HG03095 (cell line): ENCODE data around the gene THRB.

Experiments used
- ATAC-seq: cut with Tn5 transposase; IDR thresholded peaks from one replicate; pipeline ENCODE4 v1.9.1; 2021; ENCODE audit warnings: moderate library complexity; ENCODE audit not compliant: unreplicated experiment

THRB gene

DNA sequence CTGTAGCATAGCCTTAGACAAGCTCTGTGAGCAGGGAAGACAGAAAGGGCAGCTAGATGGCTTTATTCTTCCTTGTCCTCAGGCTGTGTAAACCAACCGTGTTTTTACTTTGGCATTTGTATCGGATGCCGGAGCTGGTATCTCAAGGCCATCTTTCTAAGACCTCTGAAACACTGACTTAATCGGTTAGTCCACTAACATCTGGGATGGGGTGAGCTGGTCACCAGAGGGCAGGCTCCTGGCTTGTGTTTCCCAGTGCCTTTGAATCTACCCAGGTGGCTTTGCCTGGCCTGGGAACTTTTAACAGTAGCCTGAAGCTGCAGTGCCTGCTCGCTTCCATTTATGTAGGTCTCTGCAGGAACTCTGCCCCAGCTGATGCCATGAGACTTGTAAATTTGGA is 296.8 kb downstream of the THRB start:
- no peak for ATAC-seq

DNA sequence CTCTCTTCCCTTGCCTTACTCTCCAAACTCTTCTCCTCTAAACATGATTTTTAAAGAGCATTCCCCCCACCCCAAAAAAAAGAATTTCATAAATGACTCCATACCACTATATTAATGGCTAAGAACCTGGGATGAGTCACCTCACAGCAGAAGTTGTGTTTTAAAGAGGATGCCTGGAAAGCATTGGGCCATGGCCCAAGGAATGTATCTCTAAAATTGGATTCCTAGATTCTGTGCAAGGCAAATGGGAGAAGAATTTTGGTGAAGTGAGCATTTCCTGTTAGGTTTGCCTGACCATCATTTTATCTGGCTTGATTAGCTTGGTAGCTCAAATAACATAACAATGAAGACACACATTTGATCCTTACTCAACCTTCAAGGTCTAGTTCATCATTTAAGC is 298.1 kb downstream of the THRB start:
- no peak for ATAC-seq

DNA sequence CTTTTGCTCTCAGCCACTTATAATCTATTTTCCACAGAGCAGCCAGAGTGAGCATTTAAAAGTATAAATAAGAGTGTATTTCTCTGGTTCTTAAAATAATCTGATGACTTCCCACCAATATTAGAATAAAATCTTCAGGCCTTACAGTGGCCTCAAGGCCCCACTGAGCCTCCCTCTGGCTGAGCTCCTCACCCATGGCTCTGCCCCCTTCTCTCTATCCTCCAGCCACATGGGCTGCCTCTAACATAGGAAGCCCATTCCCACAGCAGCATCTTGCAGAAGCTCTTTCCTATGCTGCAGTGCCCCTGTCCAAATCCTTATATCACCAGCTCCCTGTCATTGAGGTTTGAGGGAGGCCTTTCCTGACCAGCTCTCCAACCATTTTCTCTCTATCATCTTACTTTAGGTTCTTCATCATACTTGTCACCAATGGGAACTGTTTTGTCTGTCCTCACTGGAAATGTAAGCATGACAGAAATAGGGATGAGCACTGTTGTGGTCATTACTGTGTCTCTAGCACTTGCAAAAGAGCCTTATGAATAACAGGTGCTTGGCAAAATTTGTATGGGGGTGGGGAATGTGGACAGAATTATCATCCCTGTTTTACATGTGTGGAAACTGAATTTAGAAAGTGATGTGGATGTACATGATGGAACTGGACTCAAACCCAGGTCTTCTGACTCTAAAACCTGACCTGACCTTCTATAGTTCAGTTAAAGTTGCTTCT is 299.0 kb downstream of the THRB start:
- no peak for ATAC-seq

DNA sequence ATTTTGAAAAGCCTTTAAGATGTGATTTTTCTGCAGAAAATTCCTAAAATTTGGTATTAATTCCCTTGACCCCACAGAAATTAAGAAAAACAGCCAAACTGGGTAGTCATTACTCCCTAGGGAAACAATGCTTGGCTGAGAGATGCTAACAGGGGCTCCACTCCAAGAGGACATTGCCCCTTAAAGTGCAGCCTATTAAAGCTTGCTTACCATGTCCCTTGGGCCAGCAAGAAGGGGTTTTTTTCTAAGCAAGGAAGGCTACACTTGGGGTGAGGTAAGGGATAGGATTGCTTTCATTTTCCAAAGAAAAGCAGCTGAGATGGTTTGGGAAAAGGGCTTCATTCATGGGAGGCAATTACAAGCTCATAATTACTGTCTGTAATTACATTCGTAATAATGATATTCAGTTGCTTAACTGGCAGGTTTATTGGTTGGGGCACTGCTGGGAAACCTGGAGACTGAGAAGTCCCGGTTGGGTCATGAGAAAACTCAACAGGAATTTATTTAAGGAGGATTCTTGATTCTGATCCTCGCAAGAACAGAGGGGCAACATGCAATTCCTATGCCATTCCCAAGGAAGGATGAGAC is 302.1 kb downstream of the THRB start:
- ATAC-seq: no peak

DNA sequence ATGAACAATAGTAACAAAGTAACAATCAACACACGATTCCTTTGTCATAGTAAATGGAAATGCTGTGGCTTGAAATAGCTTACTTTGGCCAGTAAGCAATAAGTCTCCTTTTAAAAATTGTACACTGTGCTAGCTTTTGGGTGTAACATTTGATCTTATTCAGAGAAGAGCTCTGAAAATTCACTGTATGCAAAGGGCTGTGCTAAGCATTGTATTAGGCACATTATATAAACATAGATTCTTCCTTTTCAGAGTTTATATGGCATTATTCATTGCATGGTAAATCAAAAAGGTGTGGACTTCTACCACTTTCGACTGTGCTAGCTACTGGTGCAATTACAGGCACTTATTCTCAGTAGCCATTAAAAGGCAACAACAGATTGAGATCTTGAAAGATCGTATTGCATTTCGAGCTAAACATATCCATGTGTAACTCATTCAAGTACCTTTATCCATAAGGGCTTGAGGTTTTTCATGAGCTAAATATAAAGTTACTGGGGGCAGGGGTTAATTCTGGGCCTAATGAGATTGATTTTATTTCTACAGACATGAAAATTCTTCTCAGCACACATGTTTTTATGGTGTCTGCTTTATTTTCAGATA is 302.7 kb downstream of the THRB start:
- no peak for ATAC-seq

DNA sequence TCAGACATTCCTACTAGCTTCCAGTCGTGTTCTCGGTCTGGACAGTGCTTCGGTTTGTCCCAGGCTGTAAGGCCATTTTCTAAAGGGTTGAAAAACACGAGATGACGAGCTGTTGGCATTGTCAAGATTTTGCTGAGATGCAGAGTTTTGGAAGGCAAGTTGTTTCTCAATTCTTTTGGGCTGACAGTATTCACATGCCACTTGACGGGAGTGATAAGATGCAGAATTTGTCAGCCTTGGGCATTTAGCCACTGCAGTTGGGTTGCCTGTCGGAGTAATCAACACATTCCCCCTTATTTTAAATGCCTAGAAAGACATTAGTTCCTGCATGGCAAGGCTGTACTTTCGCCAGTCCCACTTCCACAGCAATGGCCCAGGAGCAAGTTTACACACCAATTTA is 304.4 kb downstream of the THRB start:
- no peak for ATAC-seq

DNA sequence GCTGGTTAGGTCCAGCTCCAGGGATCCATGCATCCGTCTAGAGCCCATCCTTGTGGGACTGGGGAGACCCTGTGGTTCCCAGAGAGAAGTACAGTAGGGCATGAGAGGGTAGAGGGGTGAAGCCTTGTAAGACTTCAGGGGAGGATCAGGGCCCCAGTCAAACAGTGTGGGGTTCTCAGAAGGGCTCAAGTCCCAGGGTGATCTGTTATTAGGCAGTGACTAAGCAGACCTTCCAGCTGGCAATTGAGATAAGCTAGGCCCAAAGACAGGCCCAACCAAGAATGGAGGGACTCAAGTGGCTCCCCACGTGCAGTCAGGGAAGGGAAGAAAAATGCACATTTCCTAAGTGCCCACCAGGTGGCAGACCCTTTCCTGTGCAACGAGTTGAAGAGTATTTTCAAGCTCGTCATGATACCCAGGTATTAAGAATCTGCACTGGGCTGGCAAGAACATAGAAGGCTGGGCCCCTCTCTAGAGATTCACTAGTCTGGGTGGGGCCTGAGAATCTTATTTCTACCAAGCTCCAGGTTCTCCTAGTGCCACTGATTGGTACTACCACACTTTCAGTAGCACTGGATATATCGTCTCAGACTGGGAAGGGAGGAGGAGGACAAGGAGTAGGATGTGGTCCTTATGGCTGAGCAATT is 308.8 kb downstream of the THRB start:
- ATAC-seq: peak; percentile 83

DNA sequence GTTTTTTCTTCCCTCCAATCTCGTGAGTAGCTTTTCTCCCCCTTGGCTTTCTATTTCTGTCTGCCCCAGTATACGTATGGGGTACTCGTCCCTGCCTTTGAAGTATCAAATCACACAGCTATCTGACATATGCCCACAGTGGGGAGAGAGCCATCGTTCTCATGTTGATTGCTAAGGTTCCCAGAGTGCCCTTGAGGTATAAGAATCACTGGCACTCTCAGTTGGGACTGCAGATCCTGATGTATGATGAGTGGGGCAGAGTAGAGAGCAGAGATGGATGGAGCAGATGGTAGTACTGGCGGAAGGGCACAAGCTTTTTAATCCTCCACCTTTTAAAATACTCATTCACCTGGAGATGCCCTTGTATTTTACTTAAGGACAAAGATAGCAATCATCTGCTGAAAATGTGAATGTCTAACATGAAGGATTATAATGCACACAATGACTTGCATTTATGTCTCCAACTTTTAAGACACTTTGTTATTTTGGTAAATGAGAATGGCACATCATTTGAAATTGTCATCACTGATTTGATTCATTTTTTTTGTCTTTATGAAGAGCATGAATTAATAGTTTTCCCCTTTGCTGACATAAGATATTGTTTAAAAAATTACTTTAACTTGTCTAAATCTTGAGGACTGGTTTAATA is 310.0 kb downstream of the THRB start:
- no peak for ATAC-seq

DNA sequence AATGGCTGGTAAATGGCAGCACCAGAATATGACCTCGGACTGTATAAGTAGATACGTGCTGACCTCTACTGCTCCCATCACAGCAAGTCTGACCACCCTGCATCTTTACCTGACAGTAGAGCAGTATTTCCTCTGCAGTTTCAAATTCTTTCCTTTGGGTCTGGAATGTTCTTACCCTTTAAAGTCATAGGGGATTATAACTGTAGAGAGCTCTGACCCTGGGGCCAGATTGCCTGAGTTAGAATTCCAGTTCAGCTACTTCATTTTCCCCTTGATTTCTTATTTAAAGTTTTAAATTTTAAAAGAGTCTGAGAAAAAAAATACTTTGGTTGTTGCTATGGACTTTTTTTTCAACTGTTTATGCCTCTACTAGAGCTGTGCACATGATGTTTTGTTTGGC is 311.9 kb downstream of the THRB start:
- ATAC-seq: no peak

DNA sequence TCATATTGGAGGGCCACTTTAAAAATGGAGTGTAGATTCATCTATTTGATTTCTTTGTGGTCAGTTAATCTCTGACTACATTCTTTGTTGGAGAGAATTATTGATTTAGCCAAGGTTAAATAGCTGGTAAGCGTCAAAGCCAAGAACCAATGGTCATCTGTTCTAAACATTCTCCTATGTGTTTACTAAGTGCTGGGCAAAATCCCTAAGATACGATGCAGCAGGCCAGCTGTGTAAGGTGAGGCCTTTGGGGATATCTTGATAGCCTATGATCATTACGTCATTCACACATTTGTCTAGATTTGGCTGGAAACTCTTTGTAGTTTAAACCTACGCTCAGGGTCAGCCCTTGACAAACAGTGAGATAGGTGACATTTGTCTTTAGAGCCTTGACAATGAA is 313.4 kb downstream of the THRB start:
- no peak for ATAC-seq

DNA sequence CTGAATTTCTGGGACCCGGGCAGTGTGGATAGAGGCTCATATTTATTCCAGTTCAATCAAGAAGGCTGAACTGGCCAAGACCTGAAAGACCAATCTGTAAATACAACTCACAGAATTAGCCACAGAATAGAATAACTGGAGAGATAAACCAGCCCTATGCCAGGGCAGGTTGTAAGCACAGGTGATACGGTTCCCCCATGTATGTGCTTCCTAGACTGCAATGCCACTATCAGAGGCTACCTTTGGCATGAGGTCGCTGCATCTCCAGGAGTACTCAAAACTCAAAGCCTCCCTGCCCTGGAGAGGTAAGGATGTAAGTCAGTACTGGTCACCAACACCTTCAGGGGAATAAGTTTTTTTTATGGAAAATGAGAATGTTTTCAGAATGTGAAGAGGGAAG is 314.0 kb downstream of the THRB start:
- no peak for ATAC-seq

DNA sequence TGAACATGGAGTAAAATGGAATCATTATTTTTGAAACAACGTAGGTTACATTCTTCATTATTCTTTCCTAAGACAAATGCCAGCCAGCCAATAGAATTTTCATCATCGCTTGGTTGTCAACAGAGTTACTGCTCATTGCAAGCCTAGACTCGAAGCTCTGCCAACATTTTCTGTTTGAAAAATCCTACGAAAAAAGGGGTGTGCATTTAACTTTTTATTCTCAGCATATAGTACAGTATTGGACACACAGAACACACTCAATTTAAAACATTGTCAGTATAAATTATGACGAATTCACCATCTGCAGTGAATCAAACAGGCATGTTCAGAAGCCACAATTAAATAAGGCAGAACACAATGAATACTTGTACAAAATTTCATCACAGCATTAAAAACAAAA is 317.4 kb downstream of the THRB start:
- no peak for ATAC-seq

DNA sequence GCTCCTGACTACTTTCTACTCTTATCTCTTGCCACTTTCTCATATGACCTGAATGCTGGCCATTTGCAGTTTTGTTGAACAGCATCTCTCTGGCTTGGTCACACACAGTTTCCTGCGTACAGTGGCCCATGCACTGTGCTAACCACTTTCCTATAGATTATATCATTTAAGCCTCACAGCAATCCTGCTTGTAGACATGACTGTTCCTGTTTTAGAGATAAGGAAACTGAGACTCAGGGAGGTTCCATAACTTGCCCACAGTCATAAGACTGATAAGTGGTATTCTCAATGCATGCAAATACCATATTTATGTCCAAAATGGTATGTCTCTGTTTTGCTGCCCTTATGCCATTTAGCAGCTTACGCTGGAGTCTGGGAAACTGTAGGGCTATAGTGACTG is 320.0 kb downstream of the THRB start:
- no peak for ATAC-seq

DNA sequence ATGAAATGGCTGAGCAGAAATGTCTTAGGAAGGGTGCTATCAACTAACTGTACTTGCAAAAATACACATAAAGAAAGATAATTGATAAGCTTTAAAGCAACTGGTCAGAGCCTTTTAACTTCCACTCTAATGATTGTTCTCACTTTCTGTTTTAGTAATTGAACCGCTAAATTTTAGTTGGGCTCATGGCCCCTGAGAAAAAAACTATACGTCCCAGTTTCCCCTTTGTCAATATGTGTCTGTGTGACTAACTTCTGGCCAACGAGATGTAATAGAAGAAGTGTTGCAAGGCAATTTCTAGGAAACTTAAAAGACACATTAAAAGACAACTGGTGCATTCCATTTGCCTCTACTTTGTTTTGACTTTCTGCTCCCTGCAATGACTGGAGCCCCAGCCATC is 325.7 kb downstream of the THRB start:
- no peak for ATAC-seq

DNA sequence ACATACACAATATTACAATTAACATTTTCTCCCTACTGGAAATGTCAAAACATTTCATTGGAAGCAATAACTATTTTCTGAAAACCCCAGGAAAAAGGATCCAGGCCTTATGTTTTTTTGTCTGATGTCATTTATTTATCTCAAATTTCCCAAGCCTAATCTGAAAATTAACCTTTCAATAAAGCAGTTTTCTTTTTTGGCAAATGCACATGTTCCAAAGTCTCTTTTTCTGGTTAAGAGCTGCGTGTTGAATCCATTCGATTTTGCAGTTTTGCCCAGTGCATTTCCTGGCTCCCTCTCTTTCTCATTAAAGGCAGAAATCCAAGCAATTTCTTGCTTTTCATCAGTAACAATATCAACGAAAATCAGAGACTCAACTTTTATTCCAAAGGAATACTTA is 327.2 kb downstream of the THRB start:
- no peak for ATAC-seq

DNA sequence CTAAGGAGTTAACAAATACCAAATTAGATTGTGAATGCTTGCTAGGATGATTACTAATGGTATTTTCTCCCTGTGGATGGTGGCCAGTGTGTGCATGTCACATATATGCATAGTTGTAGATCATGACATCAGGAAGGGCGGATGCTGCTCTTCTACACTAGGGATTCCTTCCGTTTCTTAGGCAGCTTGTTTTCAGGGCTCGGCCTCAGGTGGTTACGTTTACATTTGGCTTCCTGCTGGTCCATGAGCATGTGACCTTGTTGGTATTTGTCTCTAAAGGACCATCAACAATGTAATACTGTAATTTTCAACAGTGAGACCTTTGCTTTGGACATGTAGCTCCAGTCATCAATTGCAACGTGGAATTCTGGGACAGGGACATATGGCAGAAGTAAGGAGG is 328.1 kb downstream of the THRB start:
- ATAC-seq: no peak

DNA sequence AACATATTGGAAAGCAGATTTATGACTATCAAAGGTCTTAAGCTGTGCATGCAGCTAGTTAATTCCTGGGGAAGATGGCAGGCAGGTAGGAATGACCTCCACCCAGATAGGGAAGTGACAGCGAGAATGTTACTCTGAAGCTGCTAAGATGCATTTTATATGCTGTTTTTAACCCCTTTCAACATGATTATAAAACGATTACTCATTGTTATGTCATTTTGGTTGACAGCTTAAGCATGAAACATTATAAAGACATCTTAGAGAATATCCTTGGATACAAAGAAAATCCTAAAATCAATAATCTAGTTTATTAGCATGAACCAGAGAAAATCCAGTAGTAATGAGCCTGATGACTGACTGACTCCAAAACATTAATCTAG is 329.1 kb downstream of the THRB start:
- no peak for ATAC-seq

DNA sequence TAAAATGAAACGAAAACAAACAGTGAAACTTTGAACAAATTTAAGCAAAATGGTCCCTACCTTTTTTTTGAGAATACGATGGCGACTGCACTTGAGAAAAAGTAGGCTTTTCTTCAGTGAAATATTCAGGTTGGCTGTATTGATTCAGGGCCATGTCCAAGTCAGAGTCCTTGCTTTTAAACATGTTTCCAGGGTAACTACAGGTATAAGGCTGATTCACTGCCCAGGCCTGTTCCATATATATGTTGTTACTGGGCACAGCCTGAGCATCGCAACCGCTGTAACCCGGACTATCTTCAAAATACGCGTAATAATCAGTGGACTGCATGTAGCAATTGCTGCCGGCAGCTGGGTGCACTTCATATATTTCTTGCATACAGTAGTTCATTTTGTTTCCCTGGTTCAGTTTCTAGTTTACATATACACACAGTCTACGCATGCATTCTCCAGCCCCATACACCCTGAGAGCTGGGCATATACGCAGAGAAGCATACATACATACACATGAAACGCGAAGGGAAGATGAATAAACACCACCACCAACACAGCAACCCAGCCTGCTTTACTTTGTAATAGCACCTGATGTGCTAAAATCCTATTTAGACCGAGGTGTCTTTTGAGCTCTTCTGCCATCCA is 329.6 kb downstream of the THRB start:
- ATAC-seq: no peak

DNA sequence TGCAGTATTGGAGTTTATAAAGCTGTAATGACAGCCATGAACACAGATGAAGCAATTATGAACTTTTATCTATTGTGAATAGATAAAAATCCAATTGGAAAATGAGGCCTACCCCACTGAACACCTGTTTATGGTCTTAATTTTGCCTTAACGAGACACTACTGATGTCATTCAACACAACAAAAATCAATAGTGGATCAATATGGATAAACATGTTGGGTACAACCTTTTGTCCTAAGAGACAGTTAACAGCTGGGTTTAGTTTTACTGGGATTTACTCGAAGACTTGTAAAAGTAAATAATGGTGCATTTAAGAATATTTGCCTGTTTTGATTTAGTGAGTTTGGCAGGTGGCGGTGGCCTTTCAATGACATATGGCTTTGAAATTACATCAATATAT is 331.7 kb downstream of the THRB start:
- no peak for ATAC-seq

DNA sequence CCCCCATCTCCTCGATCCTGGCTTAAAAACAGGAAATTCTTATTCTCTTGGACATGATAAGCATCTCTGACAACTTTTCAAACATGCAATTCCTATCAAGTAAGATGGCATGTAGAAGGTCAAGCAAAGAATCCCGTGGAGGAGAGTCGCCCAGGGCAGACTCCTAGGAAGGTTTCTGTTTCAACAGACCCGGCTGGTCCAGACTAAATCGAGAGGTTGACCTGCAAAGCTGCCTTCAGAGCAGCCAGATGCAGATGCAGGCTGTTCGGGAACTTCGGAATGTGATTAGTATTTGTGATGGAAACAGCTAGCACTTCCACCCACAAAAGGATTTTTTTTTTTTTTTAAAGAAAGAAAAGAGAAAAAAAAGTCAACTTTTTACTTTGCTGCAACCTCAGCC is 332.8 kb downstream of the THRB start:
- ATAC-seq: no peak

DNA sequence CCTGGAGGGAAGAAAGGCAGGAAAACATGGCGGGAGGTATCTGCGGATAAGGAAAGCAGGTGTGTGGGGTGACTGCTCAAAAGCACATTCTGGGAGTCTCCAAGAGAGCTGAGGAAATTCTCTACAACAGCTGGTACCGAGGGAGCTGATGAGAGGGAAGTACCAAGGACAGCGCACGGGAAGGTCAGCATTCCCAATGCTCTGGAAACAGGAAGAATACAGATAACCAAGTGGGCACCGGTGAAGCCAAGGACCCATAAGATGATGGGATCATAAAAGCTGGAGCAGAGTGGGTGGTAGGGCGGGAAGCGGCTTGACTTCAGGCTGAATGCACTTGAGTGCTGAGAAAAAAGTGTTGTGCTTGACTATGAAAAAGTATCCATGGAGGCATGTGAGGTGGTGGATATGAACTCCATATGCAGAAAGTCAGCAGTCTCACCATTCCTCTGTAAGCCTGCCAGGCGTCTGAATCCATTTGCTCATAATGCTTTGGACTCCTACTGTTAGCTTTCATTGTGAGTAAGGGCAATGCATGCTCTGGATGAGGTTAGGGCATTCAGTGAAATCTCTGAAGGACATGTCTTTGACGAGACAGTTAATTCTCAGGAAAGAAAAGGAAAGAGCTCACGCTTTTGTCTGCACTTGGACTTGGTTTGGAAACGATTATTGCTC is 334.1 kb downstream of the THRB start:
- no peak for ATAC-seq
